ENCODE measurements around the gene ZNF140. TPM values are rescaled to one million over a fixed set of nuclear protein-coding genes. Genes with fewer than 3 reads are reported as not detected.
A peak's percentile ranks its signal among the peaks of the same experiment; 100 is the strongest.

Gene ZNF140
- total and polyA plus RNA-seq, 2 of the 13 experiments (the other 11 are each of a cell fraction or from before 2014, with no cell fraction given): 8.7 to 13.5 TPM

- TF ChIP-seq, protein P1, sequence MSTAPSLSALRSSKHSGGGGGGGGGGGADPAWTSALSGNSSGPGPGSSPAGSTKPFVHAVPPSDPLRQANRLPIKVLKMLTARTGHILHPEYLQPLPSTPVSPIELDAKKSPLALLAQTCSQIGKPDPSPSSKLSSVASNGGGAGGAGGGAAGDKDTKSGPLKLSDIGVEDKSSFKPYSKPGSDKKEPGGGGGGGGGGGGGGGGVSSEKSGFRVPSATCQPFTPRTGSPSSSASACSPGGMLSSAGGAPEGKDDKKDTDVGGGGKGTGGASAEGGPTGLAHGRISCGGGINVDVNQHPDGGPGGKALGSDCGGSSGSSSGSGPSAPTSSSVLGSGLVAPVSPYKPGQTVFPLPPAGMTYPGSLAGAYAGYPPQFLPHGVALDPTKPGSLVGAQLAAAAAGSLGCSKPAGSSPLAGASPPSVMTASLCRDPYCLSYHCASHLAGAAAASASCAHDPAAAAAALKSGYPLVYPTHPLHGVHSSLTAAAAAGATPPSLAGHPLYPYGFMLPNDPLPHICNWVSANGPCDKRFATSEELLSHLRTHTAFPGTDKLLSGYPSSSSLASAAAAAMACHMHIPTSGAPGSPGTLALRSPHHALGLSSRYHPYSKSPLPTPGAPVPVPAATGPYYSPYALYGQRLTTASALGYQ (CRISPR knock-in tag; IDR thresholded peaks at IDR 0.05): peak; percentile 51; the same call in 1 of the 2 replicates
- TF ChIP-seq NR3C1 (CRISPR knock-in tag; IDR thresholded peaks at IDR 0.05) (no peak), ZNF335 (CRISPR knock-in tag; IDR thresholded peaks at IDR 0.05) (peak; percentile 98), ZNF747 (CRISPR knock-in tag; IDR thresholded peaks at IDR 0.05; ENCODE audit: borderline replicate concordance) (peak; percentile 50; the same call in 1 of the 2 replicates), ZMAT3 (CRISPR knock-in tag; conservative IDR thresholded peaks at IDR 0.05) (peak; percentile 93; the same call in 1 of the 2 replicates), PLRG1 (conservative IDR thresholded peaks at IDR 0.05) (no peak), ELF1 (CRISPR knock-in tag; IDR thresholded peaks at IDR 0.05) (peak; percentile 73), NFKB2 (CRISPR knock-in tag; IDR thresholded peaks at IDR 0.05; ENCODE audit: borderline replicate concordance) (peak; percentile 62; the same call in 1 of the 2 replicates), ZNF644 (CRISPR knock-in tag; IDR thresholded peaks at IDR 0.05; ENCODE audit: low read depth) (no peak), ZBTB21 (CRISPR knock-in tag; IDR thresholded peaks at IDR 0.05) (peak; percentile 96), FLYWCH1 (CRISPR knock-in tag; IDR thresholded peaks at IDR 0.05) (no peak), KDM1A (CRISPR knock-in tag; IDR thresholded peaks at IDR 0.05) (0 out of 2 replicates have a peak, but pooled peaks have one; percentile 7), SUZ12 (IDR thresholded peaks at IDR 0.05; ENCODE audit: low read depth, low read length) (peak; percentile 58), RFX5 (IDR thresholded peaks at IDR 0.05; ENCODE audit: low read depth, low read length) (no peak; the same call in 1 of the 2 replicates), CREB3 (CRISPR knock-in tag; IDR thresholded peaks at IDR 0.05) (0 out of 2 replicates have a peak, but pooled peaks have one; percentile 53), PAWR (CRISPR knock-in tag; IDR thresholded peaks at IDR 0.05; ENCODE audit: borderline replicate concordance) (0 out of 2 replicates have a peak, but pooled peaks have one; percentile 28), PHF8 (CRISPR knock-in tag; IDR thresholded peaks at IDR 0.05) (peak; percentile 91), SALL1 (CRISPR knock-in tag; IDR thresholded peaks at IDR 0.05) (peak; percentile 80), EHMT2 (IDR thresholded peaks at IDR 0.05; ENCODE audit: borderline replicate concordance, low read depth, low read length) (no peak)
- TF ChIP-seq, protein P2, sequence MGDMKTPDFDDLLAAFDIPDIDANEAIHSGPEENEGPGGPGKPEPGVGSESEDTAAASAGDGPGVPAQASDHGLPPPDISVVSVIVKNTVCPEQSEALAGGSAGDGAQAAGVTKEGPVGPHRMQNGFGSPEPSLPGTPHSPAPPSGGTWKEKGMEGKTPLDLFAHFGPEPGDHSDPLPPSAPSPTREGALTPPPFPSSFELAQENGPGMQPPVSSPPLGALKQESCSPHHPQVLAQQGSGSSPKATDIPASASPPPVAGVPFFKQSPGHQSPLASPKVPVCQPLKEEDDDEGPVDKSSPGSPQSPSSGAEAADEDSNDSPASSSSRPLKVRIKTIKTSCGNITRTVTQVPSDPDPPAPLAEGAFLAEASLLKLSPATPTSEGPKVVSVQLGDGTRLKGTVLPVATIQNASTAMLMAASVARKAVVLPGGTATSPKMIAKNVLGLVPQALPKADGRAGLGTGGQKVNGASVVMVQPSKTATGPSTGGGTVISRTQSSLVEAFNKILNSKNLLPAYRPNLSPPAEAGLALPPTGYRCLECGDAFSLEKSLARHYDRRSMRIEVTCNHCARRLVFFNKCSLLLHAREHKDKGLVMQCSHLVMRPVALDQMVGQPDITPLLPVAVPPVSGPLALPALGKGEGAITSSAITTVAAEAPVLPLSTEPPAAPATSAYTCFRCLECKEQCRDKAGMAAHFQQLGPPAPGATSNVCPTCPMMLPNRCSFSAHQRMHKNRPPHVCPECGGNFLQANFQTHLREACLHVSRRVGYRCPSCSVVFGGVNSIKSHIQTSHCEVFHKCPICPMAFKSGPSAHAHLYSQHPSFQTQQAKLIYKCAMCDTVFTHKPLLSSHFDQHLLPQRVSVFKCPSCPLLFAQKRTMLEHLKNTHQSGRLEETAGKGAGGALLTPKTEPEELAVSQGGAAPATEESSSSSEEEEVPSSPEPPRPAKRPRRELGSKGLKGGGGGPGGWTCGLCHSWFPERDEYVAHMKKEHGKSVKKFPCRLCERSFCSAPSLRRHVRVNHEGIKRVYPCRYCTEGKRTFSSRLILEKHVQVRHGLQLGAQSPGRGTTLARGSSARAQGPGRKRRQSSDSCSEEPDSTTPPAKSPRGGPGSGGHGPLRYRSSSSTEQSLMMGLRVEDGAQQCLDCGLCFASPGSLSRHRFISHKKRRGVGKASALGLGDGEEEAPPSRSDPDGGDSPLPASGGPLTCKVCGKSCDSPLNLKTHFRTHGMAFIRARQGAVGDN (CRISPR knock-in tag; IDR thresholded peaks at IDR 0.05): peak; percentile 94
- TF ChIP-seq, protein P3, sequence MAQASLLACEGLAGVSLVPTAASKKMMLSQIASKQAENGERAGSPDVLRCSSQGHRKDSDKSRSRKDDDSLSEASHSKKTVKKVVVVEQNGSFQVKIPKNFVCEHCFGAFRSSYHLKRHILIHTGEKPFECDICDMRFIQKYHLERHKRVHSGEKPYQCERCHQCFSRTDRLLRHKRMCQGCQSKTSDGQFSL (CRISPR knock-in tag; IDR thresholded peaks at IDR 0.05): no peak
- TF ChIP-seq, protein P4, sequence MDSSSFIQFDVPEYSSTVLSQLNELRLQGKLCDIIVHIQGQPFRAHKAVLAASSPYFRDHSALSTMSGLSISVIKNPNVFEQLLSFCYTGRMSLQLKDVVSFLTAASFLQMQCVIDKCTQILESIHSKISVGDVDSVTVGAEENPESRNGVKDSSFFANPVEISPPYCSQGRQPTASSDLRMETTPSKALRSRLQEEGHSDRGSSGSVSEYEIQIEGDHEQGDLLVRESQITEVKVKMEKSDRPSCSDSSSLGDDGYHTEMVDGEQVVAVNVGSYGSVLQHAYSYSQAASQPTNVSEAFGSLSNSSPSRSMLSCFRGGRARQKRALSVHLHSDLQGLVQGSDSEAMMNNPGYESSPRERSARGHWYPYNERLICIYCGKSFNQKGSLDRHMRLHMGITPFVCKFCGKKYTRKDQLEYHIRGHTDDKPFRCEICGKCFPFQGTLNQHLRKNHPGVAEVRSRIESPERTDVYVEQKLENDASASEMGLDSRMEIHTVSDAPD (CRISPR knock-in tag; IDR thresholded peaks at IDR 0.05): peak; percentile 21; the same call in 1 of the 2 replicates
These were observed 49.5 kb downstream of the ZNF140 start, which contains the start of the genes ZNF10 and ZNF891 (continued) for GRCh38 chr12:133130038-133130807.

Measured in HepG2 (cell line).